HG03575 (cell line): ENCODE data around the gene MIP.
"Not testable (repeated sequence)": the region's sequence is repeated elsewhere in the genome, so short reads cannot be mapped to it uniquely, and the experiment has no call there.

Experiments used
- ATAC-seq: cut with Tn5 transposase; IDR thresholded peaks from one replicate; pipeline ENCODE4 v1.9.1; 2021; ENCODE audit not compliant: unreplicated experiment, insufficient number of reproducible peaks, low FRiP score; ENCODE audit errors: extremely low read depth

The MIP gene

DNA sequence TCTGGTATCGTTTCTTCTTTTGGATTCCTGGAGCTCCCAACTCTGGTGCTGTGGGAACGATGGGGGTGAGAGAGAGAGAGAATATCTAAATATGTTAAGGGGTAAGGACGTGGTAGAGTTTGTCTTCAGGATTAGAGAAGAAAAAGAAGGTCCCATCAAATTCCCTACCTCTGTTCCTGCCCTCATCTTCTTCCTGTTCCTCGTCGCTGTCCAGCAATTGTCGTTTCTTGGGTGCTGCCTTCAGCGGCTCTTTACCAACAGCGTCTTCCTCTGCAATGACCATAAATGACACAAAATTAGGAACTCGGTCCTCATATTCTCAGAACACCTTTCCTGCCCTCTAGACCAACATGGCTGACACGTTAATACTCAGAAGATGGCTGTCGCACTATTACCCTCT is 36.7 kb downstream of the MIP start:
- ATAC-seq = no peak

DNA sequence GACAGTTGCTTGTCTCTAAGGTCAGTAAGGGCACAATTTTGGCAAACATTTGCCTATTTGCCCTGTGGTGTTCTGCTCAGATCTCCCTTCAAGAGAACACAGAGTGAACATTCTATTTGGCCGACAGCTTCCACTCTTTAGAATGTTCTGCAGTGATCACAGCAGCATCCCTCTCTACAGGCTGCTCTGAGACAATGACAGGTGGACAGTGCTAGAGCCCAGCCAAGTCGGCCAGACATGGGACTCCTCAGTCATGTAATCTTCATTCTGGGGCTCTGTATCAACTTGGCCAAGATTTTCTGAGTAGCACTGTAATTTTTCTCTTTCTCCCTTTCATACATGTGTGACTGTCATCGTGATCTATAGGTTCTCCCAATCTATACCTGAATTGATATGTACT is 40.1 kb downstream of the MIP start:
- no peak for ATAC-seq

DNA sequence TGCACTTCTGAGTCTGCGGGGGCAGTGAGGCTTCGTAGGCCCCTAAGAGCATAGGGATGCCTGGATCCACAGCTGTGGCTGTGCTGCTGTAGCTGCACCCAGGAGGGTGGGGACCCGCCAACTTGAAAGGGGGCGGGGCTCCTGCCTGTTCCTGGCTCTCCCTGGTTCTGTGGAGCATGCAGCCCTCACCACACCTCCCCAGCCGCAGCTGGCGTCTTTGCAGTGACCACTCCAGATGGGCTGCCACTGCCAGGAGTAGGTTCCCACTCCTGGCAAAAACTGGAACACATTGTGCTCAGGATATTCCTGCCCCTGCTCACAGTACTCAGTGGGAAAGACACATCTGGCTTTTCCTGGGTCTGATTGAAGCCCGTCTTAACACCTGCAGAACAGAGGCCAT is 41.1 kb downstream of the MIP start:
- no peak for ATAC-seq

DNA sequence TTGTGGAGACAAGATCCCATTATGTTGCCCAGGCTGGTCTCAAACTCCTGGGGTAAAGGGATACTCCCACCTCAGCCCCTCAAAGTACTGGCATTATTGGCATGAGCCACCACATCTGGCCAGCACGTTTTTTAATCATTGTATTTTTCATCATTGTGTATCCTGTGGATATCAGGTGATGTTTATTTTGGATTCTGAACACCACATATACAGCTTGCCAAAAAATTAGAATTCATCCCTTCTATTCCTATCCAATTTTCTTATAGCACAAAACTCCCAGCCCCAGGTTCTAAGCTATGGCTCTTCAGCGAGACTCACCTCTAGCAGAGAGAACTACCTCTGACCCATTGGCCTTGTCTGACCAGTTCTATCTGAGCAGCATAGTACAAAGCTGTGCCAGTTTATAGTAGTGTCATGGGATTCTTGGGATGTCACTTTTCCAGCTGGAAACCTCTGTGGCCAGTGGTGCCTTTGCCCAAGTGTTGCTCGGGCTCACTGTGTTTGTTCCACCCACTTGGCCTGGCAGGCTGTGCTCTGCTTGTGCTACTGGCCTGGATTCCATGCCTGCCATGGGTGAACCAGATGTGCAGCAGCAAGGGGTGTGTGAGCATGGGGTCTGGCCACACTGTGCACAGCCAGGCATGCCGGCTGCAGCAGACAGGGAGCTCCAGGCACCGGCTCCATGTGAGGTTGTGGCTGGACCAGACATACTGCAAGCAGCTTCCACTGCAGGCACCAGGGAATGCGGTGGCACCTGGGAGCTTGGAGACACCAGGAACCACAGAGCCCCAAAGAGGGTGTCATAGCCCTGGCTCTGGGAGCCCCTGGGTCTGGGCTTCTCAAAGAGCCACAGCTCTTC is 42.4 kb downstream of the MIP start:
- no peak for ATAC-seq

DNA sequence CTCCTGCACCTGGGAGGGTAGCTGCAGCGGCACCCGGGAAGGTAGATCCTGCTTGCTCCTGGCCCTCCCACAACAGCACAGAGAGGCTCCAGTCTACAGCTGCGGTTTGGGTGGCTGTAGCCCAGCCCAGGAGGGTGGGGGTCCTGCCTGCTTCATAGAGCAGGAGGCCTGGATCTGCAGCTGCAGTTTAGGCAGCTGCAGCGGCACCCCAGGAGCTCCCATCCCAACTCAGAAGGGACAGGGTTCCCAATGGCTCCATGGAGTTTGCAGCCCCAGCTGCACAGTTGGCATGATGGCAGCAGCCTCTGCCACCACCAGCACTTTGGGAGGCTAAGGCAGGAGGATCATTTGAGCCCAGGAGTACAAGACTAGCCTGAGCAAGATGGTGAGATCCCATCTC is 43.7 kb downstream of the MIP start:
- no peak for ATAC-seq

DNA sequence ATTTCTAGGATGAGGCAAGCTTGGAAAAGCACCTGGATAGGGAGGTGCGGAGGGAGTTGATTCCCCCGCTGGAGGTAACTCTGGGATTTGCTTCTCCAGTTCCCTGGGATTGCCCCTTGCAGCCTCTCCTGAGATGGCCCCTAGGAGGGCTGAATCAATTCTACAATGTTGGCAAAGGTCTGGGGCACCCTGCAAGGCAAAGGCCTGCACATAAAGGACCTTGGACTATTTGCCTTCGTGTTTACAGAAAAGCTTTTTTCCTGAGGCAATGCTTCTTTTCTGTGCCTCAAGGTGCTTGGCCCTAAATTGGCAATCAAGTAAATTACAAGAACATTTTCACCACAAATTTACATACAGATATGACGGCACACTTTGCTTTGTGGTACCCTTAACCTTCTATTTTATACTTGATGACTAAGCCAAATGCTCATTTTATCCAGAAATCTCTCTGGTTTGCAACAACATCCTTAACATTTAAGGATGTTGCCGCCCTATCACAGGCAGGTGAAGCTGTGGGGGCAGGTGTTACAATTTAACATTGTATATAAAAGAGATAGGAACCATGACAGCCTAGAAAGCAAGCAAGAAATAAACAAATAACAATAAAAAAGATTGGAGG is 45.5 kb downstream of the MIP start:
- ATAC-seq = no peak

DNA sequence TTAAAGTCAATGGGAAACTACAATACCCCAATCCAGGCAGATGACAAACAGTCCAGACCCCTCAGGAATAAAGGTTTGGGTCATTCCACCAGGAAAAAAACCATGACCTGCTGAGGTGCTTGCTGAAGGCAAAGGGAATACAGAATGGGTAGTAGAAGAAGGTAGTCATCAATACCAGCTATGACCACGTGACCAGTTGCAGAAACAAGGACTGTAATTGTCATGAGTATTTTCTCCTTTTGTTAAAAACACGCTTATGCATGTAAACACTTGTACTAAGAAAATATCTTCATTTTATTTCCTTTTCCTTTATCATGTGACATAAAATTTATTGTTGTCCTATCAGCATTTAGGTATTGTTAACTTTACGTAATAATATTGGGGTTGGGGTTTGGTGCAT is 50.2 kb downstream of the MIP start:
- ATAC-seq = not testable (repeated sequence)

DNA sequence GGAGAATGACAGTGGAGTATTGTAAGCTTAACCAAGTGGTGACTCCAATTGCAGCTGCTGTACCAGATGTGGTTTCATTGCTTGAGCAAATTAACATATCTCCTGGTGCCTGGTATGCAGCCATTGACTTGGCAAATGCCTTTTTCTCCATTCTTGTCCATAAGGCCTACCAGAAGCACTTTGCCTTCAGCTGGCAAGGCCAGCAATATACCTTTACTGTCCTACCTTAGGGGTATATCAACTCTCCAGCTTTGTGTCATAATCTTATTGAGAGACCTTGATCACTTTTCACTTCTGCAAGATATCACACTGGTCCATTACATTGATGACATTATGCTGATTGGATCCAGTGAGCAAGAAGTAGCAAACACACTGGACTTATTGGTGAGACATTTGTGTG is 52.8 kb downstream of the MIP start:
- ATAC-seq = not testable (repeated sequence)

DNA sequence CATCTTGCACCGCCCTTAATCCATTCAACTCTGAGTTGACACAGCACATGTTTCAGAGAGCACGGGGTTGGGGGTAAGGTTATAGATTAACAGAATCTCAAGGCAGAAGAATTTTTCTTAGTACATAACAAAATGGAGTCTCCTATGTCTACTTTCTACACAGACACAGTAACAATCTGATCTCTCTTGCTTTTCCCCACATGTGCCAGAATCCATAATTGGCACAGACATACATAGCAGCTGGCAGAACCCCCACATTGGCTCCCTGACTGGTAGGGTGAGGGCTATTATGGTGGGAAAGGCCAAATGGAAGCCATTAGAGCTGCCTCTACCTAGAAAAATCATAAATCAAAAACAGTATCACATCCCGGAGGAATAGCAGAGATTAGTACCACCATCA is 53.3 kb downstream of the MIP start:
- ATAC-seq = not testable (repeated sequence)
